HG03575 (cell line): ENCODE data around the gene GPR162.

Source experiments
- ATAC-seq: cut with Tn5 transposase; IDR thresholded peaks from one replicate; pipeline ENCODE4 v1.9.1; 2021; ENCODE audit not compliant: unreplicated experiment, insufficient number of reproducible peaks, low FRiP score; ENCODE audit errors: extremely low read depth

The GPR162 gene

GRCh38 chr12:6784761-6785160, 36.9 kb upstream of the GPR162 start:
- no peak for ATAC-seq

GRCh38 chr12:6786416-6787094, 35.1 kb upstream of the GPR162 start:
- ATAC-seq: no peak

DNA sequence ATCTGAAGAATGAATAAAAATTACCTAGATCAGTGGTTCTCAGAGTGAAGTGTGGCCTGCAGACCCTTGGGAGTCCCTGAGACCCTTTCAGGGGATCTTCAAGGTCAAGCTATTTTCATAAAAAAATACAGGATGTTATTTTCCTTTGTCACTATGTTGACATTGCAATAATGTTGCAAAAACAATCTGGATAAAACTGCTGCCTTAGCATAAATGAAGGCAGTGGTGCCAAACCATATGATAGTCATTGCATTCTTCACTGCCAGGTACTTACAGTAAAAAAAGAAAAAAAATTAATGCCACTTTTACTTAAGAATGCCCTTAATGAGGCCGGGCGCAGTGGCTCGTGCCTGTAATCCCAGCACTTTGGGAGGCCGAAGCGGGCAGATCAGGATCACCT, 34.3 kb upstream of the GPR162 start:
- no peak for ATAC-seq

GRCh38 chr12:6788972-6789924, 32.4 kb upstream of the GPR162 start, which contains the start of gene CD4:
TSS of gene CD4 (plus strand) at chr12:6789528. CDS start at chr12:6800139, 10,611 bp downstream.
- no peak for ATAC-seq

GRCh38 chr12:6790496-6791150, 31.0 kb upstream of the GPR162 start:
- no peak for ATAC-seq

DNA sequence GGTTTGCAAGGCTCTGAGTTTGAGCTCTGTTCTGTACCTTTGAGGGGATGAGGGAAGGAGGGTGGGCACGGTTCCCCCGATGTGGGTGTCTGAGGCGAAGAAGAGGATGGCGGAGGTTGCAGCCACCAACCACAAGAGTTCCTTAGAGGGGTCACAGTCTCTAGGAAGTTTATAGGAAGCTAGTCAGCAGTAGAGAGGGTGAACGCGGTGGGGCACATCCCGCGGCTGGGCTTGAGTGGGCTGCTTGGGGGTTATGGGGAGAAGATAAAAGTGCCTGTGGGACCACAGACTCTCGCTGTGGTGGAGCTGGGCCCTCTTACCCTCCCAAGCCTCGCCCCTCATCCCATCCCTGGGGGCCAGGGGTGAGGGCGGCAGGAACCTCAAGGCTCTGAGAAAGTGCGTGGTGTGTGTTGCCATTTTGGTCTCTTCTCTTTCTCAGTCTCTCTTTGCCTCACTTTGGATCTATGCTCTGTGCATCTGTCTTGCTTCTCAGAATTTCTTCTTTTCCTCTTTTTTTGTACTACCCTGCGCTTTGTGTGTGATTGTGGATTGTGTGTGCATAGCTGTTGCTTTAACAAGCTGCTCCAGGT, 29.6 kb upstream of the GPR162 start:
- no peak for ATAC-seq

GRCh38 chr12:6792522-6793201, 29.0 kb upstream of the GPR162 start:
- no peak for ATAC-seq

- no peak for ATAC-seq
These were observed 26.5 kb upstream of the GPR162 start for GRCh38 chr12:6795088-6795487.

- no peak for ATAC-seq
These were observed 25.0 kb upstream of the GPR162 start for GRCh38 chr12:6796576-6796975.

DNA sequence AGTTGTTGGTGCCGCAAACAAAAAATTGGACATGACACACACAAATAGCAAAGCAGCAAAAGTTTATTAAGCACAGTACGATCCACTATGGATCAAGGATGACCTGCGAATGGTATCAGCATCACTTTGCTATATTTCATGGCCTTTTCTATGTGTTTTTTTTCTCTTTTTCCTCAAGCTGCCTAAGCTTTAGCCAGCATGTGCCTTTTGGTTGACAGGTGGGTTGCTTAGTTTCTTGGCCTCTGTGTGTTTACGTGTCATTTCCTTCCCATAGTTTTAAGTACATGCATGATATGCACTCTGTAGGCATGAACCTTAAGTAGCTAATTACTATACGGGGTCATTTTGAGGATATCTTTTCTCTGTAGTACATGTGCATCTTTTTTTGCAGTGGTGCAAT, 22.5 kb upstream of the GPR162 start:
- ATAC-seq: no peak

- ATAC-seq: no peak
These were observed 14.5 kb upstream of the GPR162 start for GRCh38 chr12:6807170-6807569.

GRCh38 chr12:6809056-6809455, 12.6 kb upstream of the GPR162 start:
- ATAC-seq: no peak

GRCh38 chr12:6810758-6811157, 10.9 kb upstream of the GPR162 start:
- ATAC-seq: no peak

DNA sequence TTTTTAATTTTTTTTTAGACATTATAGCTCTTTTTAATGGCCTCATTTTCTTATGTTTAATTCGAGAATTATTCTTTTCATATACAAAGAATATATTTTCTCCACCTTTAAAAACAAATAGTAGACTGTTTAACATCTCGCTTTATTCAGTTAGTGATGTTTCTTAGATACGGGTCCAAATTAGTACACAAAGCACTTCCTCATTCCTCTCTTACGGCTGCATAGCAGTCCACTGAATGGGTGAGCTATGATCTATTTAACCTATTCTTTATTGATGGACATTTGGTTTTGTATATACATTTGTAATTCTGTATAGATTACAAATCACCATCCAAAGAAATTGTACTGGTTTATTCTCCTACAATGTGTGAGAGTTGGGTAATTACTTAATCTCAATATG, 8.3 kb upstream of the GPR162 start:
- no peak for ATAC-seq

- ATAC-seq: no peak
These were observed 5.0 kb upstream of the GPR162 start for GRCh38 chr12:6816598-6816997.

DNA sequence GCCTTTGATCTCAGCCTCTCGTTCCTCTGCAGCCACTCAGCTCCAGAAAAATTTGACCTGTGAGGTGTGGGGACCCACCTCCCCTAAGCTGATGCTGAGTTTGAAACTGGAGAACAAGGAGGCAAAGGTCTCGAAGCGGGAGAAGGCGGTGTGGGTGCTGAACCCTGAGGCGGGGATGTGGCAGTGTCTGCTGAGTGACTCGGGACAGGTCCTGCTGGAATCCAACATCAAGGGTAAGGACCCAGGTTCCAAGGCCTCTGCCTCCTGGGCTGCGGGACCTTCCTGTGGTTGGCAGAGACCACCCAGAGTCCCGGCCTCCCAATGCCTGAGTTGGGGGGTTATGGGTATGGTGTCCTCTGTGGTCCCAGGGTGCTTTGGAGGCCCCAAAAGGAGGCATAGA, 4.5 kb upstream of the GPR162 start:
- ATAC-seq: no peak

- no peak for ATAC-seq
These were observed 3.9 kb upstream of the GPR162 start for GRCh38 chr12:6817662-6818157.

DNA sequence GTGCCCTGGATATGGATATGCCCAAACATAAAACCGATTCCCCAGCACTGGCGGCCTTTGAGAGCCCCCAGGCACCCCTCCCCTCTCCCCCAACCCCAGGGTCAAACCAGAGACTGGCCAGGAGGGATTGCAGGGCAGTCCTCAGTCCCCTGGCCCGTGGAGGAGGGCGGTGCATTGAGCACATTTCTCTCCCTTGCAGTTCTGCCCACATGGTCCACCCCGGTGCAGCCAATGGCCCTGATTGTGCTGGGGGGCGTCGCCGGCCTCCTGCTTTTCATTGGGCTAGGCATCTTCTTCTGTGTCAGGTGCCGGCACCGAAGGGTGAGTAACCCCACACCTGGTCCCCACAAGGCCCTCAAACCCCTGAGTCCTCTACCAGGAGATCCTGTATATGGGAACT, 3.4 kb upstream of the GPR162 start:
- no peak for ATAC-seq

GRCh38 chr12:6818645-6819044, 3.0 kb upstream of the GPR162 start:
- no peak for ATAC-seq
